Fibroblast of villous mesenchyme (primary cell): ENCODE results near the gene VGLL4. TPM values are rescaled to one million over a fixed set of nuclear protein-coding genes. Genes with fewer than 3 reads are reported as not detected.

Experiments
- DNase-seq: peaks from one replicate; pipeline ENCODE4 v3.0.0-alpha.2; 2010; ENCODE audit warnings: low read depth
- H3K4me3 ChIP-seq: 2 replicates; pipeline ENCODE4 v1.5.1; 2011; ENCODE audit warnings: low read depth, mild to moderate bottlenecking, low read length
- CTCF ChIP-seq: IDR thresholded peaks from 2 replicates; pipeline ENCODE4 v1.5.1; 2012; ENCODE audit warnings: low read depth, mild to moderate bottlenecking, low read length; ENCODE audit not compliant: insufficient read depth
- total RNA-seq: library from RNA; depleted of rRNA; stranded (reverse); fragments of >200 nt; gene quantifications from 2 replicates; pipeline ENCODE4 v1.2.3, GENCODE V29; 2012

The VGLL4 gene
- total RNA-seq, 1 donor, result 65.6 TPM

- DNase-seq, result peak; percentile 89
- H3K4me3 ChIP-seq, result peak overlapping the region; percentile 84
- no peak for TF ChIP-seq CTCF
Observed at GRCh38 chr3:11642431-11643191, 1.1 kb downstream of the VGLL4 start.

GRCh38 chr3:11641683-11642430, 1.9 kb downstream of the VGLL4 start:
- no peak for TF ChIP-seq CTCF
- DNase-seq, result peak; percentile 83

GRCh38 chr3:11641316-11641682, 2.4 kb downstream of the VGLL4 start:
- no peak for TF ChIP-seq CTCF
- DNase-seq, result peak; percentile 93
- H3K4me3 ChIP-seq, result peak overlapping the region; percentile 84

More at GRCh38 chr3:11641683-11642430, 1.9 kb downstream of the VGLL4 start:
- peak overlapping the region; percentile 84 for H3K4me3 ChIP-seq

- DNase-seq, result no peak
- no peak for TF ChIP-seq CTCF
- peak overlapping the region; percentile 84 for H3K4me3 ChIP-seq
Observed at GRCh38 chr3:11640009-11640673, 3.6 kb downstream of the VGLL4 start.

GRCh38 chr3:11638495-11639358, 5.0 kb downstream of the VGLL4 start:
- TF ChIP-seq CTCF, result no peak
- no peak for DNase-seq
- peak overlapping the region; percentile 44 for H3K4me3 ChIP-seq

GRCh38 chr3:11637901-11638458, 5.7 kb downstream of the VGLL4 start:
- no peak for TF ChIP-seq CTCF
- peak; percentile 85 for DNase-seq
- H3K4me3 ChIP-seq, result peak overlapping the region; percentile 44
